CD14-positive monocyte (primary cell): Measurements from ENCODE around the gene PSMD10. TPM values are rescaled to one million over a fixed set of nuclear protein-coding genes. Genes with fewer than 3 reads are reported as not detected.

Experiments
- DNase-seq, 3 donors: peaks; one replicate each; pipeline ENCODE4 v3.0.0-alpha.2; 2011 to 2022
- H2AFZ ChIP-seq: 2 replicates; pipeline ENCODE4 v1.6.0; 2012; ENCODE audit warnings: mild to moderate bottlenecking, low read depth, low read length, inconsistent platforms; ENCODE audit not compliant: insufficient read depth, poor library complexity, severe bottlenecking
- H3K27ac ChIP-seq, 2 donors: 1 replicate in 1 of 2; 2 replicates in 1 of 2; pipeline ENCODE4 v1.5.1; 2012 to 2013; ENCODE audit warnings: low read length in 2 of 2, control low read depth in 1 of 2, inconsistent platforms in 1 of 2, low read depth in 1 of 2, mild to moderate bottlenecking in 1 of 2
- H3K27me3 ChIP-seq, 2 donors: one replicate each; pipeline versions ENCODE4 v1.6.0 to v1.6.1; 2011 to 2013; ENCODE audit warnings: low read length in 2 of 2; ENCODE audit not compliant: control insufficient read depth in 2 of 2, insufficient read depth in 2 of 2
- H3K36me3 ChIP-seq, 2 donors: replicated peaks in 1 of 2; 1 replicate in 1 of 2; 2 replicates in 1 of 2; pipeline versions ENCODE4 v1.5.1 to v1.6.1; 2012 to 2013; ENCODE audit warnings: low read length in 2 of 2, control low read depth in 1 of 2, inconsistent platforms in 1 of 2, mild to moderate bottlenecking in 1 of 2; ENCODE audit not compliant: insufficient read depth in 2 of 2, control insufficient read depth in 1 of 2
- H3K4me1 ChIP-seq, 2 donors: 1 replicate in 1 of 2; 2 replicates in 1 of 2; pipeline versions ENCODE4 v1.5.1 to v1.6.1; 2012 to 2013; ENCODE audit warnings: low read length in 2 of 2, control low read depth in 1 of 2, inconsistent platforms in 1 of 2, mild to moderate bottlenecking in 1 of 2, moderate library complexity in 1 of 2; ENCODE audit not compliant: insufficient read depth in 2 of 2, control insufficient read depth in 1 of 2
- H3K4me2 ChIP-seq: replicated peaks from 2 replicates; pipeline ENCODE3; 2012; ENCODE audit warnings: low read length, moderate library complexity, mild to moderate bottlenecking; ENCODE audit not compliant: poor library complexity, severe bottlenecking; ENCODE audit errors: extremely low read depth
- H3K4me3 ChIP-seq, 3 experiments: fragments of 200-600 bp in 1 of 3; sonication (generic) in 1 of 3; replicated peaks in 1 of 3; 1 replicate in 2 of 3; 2 replicates in 1 of 3; pipeline ENCODE4 v1.5.1; 2011 to 2013; ENCODE audit warnings: low read length in 3 of 3, mild to moderate bottlenecking in 3 of 3, control low read depth in 2 of 3, low read depth in 2 of 3, inconsistent platforms in 1 of 3, moderate library complexity in 1 of 3
- H3K79me2 ChIP-seq: 2 replicates; pipeline ENCODE4 v1.6.0; 2012; ENCODE audit warnings: mild to moderate bottlenecking, control low read depth, inconsistent platforms, low read length, moderate library complexity; ENCODE audit not compliant: insufficient read depth
- H3K9ac ChIP-seq: 2 replicates; pipeline ENCODE4 v1.6.0; 2017; ENCODE audit warnings: low read length, mild to moderate bottlenecking; ENCODE audit not compliant: insufficient read depth, poor library complexity, severe bottlenecking
- H3K9me3 ChIP-seq, 2 donors: replicated peaks in 1 of 2; 1 replicate in 1 of 2; 2 replicates in 1 of 2; pipeline versions ENCODE4 v1.5.1 to v1.6.1; 2012 to 2013; ENCODE audit warnings: low read length in 2 of 2, control low read depth in 1 of 2; ENCODE audit not compliant: control insufficient read depth in 1 of 2, insufficient read depth in 1 of 2
- H4K20me1 ChIP-seq: 2 replicates; pipeline ENCODE4 v1.6.0; 2012; ENCODE audit warnings: mild to moderate bottlenecking, low read length, control low read depth, moderate library complexity; ENCODE audit not compliant: insufficient read depth
- H3K27ac Mint-ChIP-seq, 7 donors: one replicate each; pipeline ENCODE4 v1.8.0; 2020; ENCODE audit warnings: mild to moderate bottlenecking in 7 of 7, mixed read lengths in 7 of 7, moderate library complexity in 6 of 7, inconsistent platforms in 2 of 7
- H3K27me3 Mint-ChIP-seq, 3 donors: one replicate each; pipeline ENCODE4 v1.8.0; 2021 to 2022; ENCODE audit warnings: low read depth in 3 of 3, mild to moderate bottlenecking in 3 of 3, mixed read lengths in 3 of 3, moderate library complexity in 3 of 3, inconsistent platforms in 1 of 3
- H3K36me3 Mint-ChIP-seq, 2 donors: one replicate each; pipeline ENCODE4 v1.8.0; 2020; ENCODE audit warnings: mixed read lengths in 2 of 2, inconsistent platforms in 1 of 2, mild to moderate bottlenecking in 1 of 2
- H3K4me1 Mint-ChIP-seq: one replicate; pipeline ENCODE4 v1.8.0; 2020; ENCODE audit warnings: mild to moderate bottlenecking, mixed read lengths
- H3K4me3 Mint-ChIP-seq, 2 donors: one replicate each; pipeline ENCODE4 v1.8.0; 2020; ENCODE audit warnings: mild to moderate bottlenecking in 2 of 2, mixed read lengths in 2 of 2, moderate library complexity in 1 of 2
- H3K9me3 Mint-ChIP-seq, 7 donors: one replicate each; pipeline ENCODE4 v1.8.0; 2020 to 2022; ENCODE audit warnings: mixed read lengths in 7 of 7, mild to moderate bottlenecking in 6 of 7, moderate library complexity in 6 of 7, inconsistent platforms in 2 of 7
- CTCF ChIP-seq: fragments of 200-600 bp; IDR thresholded peaks from one replicate; pipeline ENCODE4 v1.8.0; 2022; ENCODE audit warnings: antibody characterized with exemption, mild to moderate bottlenecking
- WGBS: methylation state at CpG from one replicate; pipeline ENCODE4 v1.1.5; 2013; ENCODE audit warnings: missing lambda C conversion rate; ENCODE audit not compliant: insufficient coverage; 5-methylcytosine and 5-hydroxymethylcytosine counted together
- intact Hi-C, 2 donors: fragments of 100-400 bp; cut with micrococcal nuclease; formaldehyde crosslinking; loops; one replicate each; pipeline versions ENCODE4 v1.15.0 to v1.15.1; 2023
- polyA plus RNA-seq, 3 donors: library from polyadenylated mRNA; depleted of rRNA in 1 of 3; unstranded in 2 of 3; stranded (reverse) in 1 of 3; fragments of 300-500 nt in 2 of 3; fragments of >200 nt in 1 of 3; fragmentation: Illumina TruSeq in 2 of 3; gene quantifications; 1 replicate in 2 of 3; 2 replicates in 1 of 3; pipeline ENCODE4 v1.2.3, GENCODE V29; 2012 to 2021

Gene PSMD10
- polyA plus RNA-seq, 3 donors: 17.9 to 70.4 (median 64.7) TPM

- H3K9me3 ChIP-seq: no peaks in the 10 kb centered on the region
- peaks cover 0 to 3% of the 10 kb centered on the region in 2 donors for H3K27me3 ChIP-seq
- H3K27ac ChIP-seq: no peak overlapping the region
- WGBS: no CpG with 5 or more reads among the region's 1 CpG
- Mint-ChIP-seq H3K4me1 (no peaks in the 10 kb centered on the region), H3K27ac (no peak overlapping the region), H3K27me3 (peaks cover 0 to 8% (median 3%) of the 10 kb centered on the region in 3 donors), H3K9me3 (peaks cover 0 to 2% (median 0%) of the 10 kb centered on the region in 7 donors), H3K4me3 (no peak overlapping the region), H3K36me3 (no peaks in the 10 kb centered on the region)
- no peak for TF ChIP-seq CTCF
- no peaks in the 10 kb centered on the region for H3K36me3 ChIP-seq
- no peak overlapping the region for H3K4me2 ChIP-seq
- no peak overlapping the region for H3K4me3 ChIP-seq
- H3K4me1 ChIP-seq: no peaks in the 10 kb centered on the region
- no peak for DNase-seq
- no peak overlapping the region for H3K9ac ChIP-seq
- H4K20me1 ChIP-seq: no peaks in the 10 kb centered on the region
- no peak overlapping the region for H2AFZ ChIP-seq
- intact Hi-C loops: no loop called here
- H3K79me2 ChIP-seq: no peaks in the 10 kb centered on the region
Measured at GRCh38 chrX:108064001-108064400, 27.3 kb downstream of the PSMD10 start.

GRCh38 chrX:108059801-108060200, 31.5 kb downstream of the PSMD10 start:
- no CpG with 5 or more reads among the region's 1 CpG for WGBS
- Histone ChIP-seq H3K4me2 (no peak overlapping the region), H3K4me3 (no peak overlapping the region), H3K9me3 (no peaks in the 10 kb centered on the region), H3K79me2 (no peaks in the 10 kb centered on the region), H3K9ac (no peak overlapping the region), H4K20me1 (no peaks in the 10 kb centered on the region), H3K4me1 (no peaks in the 10 kb centered on the region), H3K27me3 (peaks cover 0 to 4% of the 10 kb centered on the region in 2 donors), H2AFZ (no peak overlapping the region), H3K36me3 (no peaks in the 10 kb centered on the region), H3K27ac (no peak overlapping the region)
- no peak for TF ChIP-seq CTCF
- Mint-ChIP-seq H3K4me1 (no peaks in the 10 kb centered on the region), H3K9me3 (peaks cover 0 to 2% (median 0%) of the 10 kb centered on the region in 7 donors), H3K27me3 (peaks cover 0 to 7% (median 2%) of the 10 kb centered on the region in 3 donors), H3K36me3 (no peaks in the 10 kb centered on the region), H3K27ac (no peak overlapping the region), H3K4me3 (no peak overlapping the region)
- intact Hi-C loops: no loop called here
- no peak for DNase-seq
